ENCODE results near the gene LBX1. TPM values are rescaled to one million over a fixed set of nuclear protein-coding genes. Genes with fewer than 3 reads are reported as not detected.

Gene LBX1
- total RNA-seq = not detected in 2 replicates

GRCh38 chr10:101229266-101230182, at the start of gene LBX1:
TSS of gene LBX1 (minus strand) at chr10:101229463. CDS start at chr10:101228815, 648 bp downstream.

Other genes with a start within 250 kb of the LBX1 start
- gene MRPL43, start 242.0 kb downstream of the LBX1 start, total RNA-seq = 53.2 and 66.9 TPM in 2 replicates
- gene TWNK, start 241.9 kb downstream of the LBX1 start, total RNA-seq = 5.6 and 6.1 TPM in 2 replicates
- gene LZTS2, start 229.7 kb downstream of the LBX1 start, total RNA-seq = 77.5 and 91.2 TPM in 2 replicates
- 0.22 and 0.57 TPM in 2 replicates for gene PDZD7, start 198.3 kb downstream of the LBX1 start, total RNA-seq
- gene SFXN3, start 198.2 kb downstream of the LBX1 start, total RNA-seq = 67.0 and 145 TPM in 2 replicates
- 7.9 and 12.2 TPM in 2 replicates for gene KAZALD1, start 167.5 kb downstream of the LBX1 start, total RNA-seq
- not detected in 2 replicates for gene TLX1, start 98.2 kb downstream of the LBX1 start, total RNA-seq
- gene BTRC, start 124.7 kb upstream of the LBX1 start, total RNA-seq = 12.3 and 13.7 TPM in 2 replicates